ENCODE results near the gene ATL1.

The ATL1 gene

DNA sequence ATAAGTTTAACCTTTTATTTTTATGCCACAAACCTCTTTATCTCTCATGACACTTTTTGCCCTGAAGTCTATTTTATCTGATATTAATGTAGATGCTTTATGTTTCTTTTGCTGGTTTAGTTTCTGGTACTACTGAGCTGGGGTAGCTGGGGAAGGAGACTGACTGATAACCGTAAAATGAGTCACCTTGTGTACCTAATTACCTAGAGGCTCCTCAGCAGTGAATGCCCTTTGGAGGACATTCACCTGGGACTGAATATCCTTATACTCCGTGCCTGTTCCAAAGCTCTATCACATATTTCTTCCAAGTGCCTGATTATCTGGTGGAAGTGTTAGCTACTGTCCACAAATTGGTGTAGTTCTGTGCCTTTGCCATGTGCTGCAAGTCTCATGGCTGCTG is 13.9 kb downstream of the ATL1 start:
- no peak for DNase-seq (ENCODE audit: low spot score)
- no peak overlapping the region for H3K4me3 ChIP-seq (ENCODE audit: severe bottlenecking)
- H3K36me3 ChIP-seq (ENCODE audit: low read depth), result no peaks in the 10 kb centered on the region
- peak; percentile 67; the same call in 2 of the 3 replicates for ATAC-seq (ENCODE audit: low read depth)
- no peaks in the 10 kb centered on the region for H3K4me1 ChIP-seq (ENCODE audit: insufficient read depth, poor library complexity, severe bottlenecking)
- TF ChIP-seq, protein P1, sequence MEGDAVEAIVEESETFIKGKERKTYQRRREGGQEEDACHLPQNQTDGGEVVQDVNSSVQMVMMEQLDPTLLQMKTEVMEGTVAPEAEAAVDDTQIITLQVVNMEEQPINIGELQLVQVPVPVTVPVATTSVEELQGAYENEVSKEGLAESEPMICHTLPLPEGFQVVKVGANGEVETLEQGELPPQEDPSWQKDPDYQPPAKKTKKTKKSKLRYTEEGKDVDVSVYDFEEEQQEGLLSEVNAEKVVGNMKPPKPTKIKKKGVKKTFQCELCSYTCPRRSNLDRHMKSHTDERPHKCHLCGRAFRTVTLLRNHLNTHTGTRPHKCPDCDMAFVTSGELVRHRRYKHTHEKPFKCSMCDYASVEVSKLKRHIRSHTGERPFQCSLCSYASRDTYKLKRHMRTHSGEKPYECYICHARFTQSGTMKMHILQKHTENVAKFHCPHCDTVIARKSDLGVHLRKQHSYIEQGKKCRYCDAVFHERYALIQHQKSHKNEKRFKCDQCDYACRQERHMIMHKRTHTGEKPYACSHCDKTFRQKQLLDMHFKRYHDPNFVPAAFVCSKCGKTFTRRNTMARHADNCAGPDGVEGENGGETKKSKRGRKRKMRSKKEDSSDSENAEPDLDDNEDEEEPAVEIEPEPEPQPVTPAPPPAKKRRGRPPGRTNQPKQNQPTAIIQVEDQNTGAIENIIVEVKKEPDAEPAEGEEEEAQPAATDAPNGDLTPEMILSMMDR (IDR thresholded peaks at IDR 0.05; ENCODE audit: poor library complexity, severe bottlenecking), result no peak
- H3K27me3 ChIP-seq (ENCODE audit: insufficient read depth, poor library complexity, severe bottlenecking), result no peaks in the 10 kb centered on the region
- no peak overlapping the region for H3K27ac ChIP-seq (ENCODE audit: poor library complexity, severe bottlenecking)
- peaks cover 6% of the 10 kb centered on the region for H3K9me3 ChIP-seq (ENCODE audit: severe bottlenecking)

DNA sequence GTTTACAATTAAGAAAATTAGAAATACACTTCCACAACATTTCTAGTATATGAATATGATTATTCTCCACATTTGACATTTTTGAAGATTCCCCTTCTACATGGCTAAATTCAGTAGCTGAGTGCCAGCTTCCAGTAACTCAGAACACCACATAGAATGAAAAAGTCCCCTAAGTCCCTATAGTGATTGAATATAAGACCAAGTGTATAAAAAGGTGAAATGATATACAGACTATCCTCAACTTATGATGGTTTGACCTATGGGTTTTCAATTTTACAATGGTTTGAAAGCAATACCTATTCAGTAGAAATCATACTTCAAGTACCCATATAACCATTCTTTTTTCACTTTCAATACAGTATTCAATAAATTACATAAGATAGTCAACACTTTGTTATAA is 15.8 kb downstream of the ATL1 start:
- ATAC-seq (ENCODE audit: low read depth), result no peak

DNA sequence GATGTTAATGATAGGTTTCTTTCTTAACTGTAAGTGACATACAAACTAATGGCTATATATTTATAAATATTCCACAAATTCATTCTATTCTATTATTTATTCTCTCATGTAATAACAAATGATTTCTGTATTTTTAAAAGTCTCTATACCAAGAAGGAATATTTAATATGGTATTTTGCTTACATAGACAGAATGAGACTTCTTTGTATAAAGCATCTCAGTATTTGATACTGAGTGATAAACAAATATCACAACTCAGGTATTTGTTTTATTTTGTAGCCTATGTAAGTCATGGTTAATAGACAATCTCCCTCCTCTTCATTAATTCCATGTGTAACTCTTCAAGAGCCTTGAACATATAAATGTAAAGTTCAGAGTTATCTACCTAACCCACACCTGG is 18.0 kb downstream of the ATL1 start:
- Histone ChIP-seq H3K36me3 (ENCODE audit: low read depth) (no peaks in the 10 kb centered on the region), H3K27me3 (ENCODE audit: insufficient read depth, poor library complexity, severe bottlenecking) (no peaks in the 10 kb centered on the region), H3K27ac (ENCODE audit: poor library complexity, severe bottlenecking) (no peak overlapping the region), H3K4me3 (ENCODE audit: severe bottlenecking) (no peak overlapping the region), H3K9me3 (ENCODE audit: severe bottlenecking) (no peaks in the 10 kb centered on the region), H3K4me1 (ENCODE audit: insufficient read depth, poor library complexity, severe bottlenecking) (no peaks in the 10 kb centered on the region)
- ATAC-seq (ENCODE audit: low read depth) (no peak), DNase-seq (ENCODE audit: low spot score) (no peak)
- TF ChIP-seq, protein P1 (IDR thresholded peaks at IDR 0.05; ENCODE audit: poor library complexity, severe bottlenecking), result no peak

More for the DNA sequence above, 15.8 kb downstream of the ATL1 start:
- H3K27me3 ChIP-seq (ENCODE audit: insufficient read depth, poor library complexity, severe bottlenecking), result no peaks in the 10 kb centered on the region
- H3K9me3 ChIP-seq (ENCODE audit: severe bottlenecking), result no peaks in the 10 kb centered on the region
- H3K36me3 ChIP-seq (ENCODE audit: low read depth), result no peaks in the 10 kb centered on the region
- no peak overlapping the region for H3K27ac ChIP-seq (ENCODE audit: poor library complexity, severe bottlenecking)
- no peak for DNase-seq (ENCODE audit: low spot score)
- H3K4me3 ChIP-seq (ENCODE audit: severe bottlenecking), result no peak overlapping the region
- no peaks in the 10 kb centered on the region for H3K4me1 ChIP-seq (ENCODE audit: insufficient read depth, poor library complexity, severe bottlenecking)
- TF ChIP-seq, protein P1 (IDR thresholded peaks at IDR 0.05; ENCODE audit: poor library complexity, severe bottlenecking), result no peak

DNA sequence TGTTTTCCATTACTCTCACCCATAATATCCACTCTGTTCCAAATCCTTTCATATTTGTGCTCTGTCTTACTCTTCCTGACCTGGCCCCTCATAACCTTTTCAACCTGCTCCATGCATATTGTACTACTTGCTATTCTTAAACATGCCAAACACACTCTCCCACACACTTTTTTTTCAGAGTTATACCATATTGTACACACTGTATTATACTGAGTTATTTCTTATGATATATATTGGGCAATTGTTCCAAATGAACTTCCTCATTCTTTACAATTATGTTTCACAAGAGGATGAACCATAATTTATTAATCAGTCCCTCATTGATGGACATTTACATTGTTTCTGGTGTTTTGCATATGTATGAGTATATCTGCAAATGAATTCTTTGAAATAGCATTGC is 18.5 kb downstream of the ATL1 start:
- Histone ChIP-seq H3K4me3 (ENCODE audit: severe bottlenecking) (no peak overlapping the region), H3K27ac (ENCODE audit: poor library complexity, severe bottlenecking) (no peak overlapping the region), H3K27me3 (ENCODE audit: insufficient read depth, poor library complexity, severe bottlenecking) (no peaks in the 10 kb centered on the region), H3K9me3 (ENCODE audit: severe bottlenecking) (no peaks in the 10 kb centered on the region), H3K36me3 (ENCODE audit: low read depth) (no peaks in the 10 kb centered on the region), H3K4me1 (ENCODE audit: insufficient read depth, poor library complexity, severe bottlenecking) (no peaks in the 10 kb centered on the region)
- ATAC-seq (ENCODE audit: low read depth) (no peak), DNase-seq (ENCODE audit: low spot score) (no peak)
- TF ChIP-seq, protein P1 (IDR thresholded peaks at IDR 0.05; ENCODE audit: poor library complexity, severe bottlenecking), result no peak

DNA sequence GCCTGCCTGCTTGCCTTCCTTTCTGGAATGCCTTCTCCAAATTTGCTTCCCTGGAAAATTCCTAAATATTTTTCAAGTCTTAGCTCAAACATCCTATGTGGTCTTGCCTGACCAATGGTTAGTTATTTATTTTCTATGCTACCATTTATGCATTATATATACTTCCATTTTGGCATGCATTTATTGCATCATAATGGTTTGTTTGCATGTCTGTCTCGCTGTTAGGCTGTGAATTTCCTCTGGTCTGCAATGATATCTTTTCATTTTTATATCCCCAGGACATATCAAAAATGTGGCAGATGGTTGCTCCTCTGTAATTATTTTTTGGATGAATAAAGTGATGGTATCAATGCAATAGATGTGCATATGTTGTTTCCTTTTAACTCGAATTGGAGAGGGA is 30.5 kb downstream of the ATL1 start:
- no peaks in the 10 kb centered on the region for H3K27me3 ChIP-seq (ENCODE audit: insufficient read depth, poor library complexity, severe bottlenecking)
- TF ChIP-seq, protein P1 (IDR thresholded peaks at IDR 0.05; ENCODE audit: poor library complexity, severe bottlenecking), result no peak
- no peaks in the 10 kb centered on the region for H3K36me3 ChIP-seq (ENCODE audit: low read depth)
- H3K4me3 ChIP-seq (ENCODE audit: severe bottlenecking), result no peak overlapping the region
- DNase-seq (ENCODE audit: low spot score) (no peak), ATAC-seq (ENCODE audit: low read depth) (no peak)
- no peaks in the 10 kb centered on the region for H3K4me1 ChIP-seq (ENCODE audit: insufficient read depth, poor library complexity, severe bottlenecking)
- no peaks in the 10 kb centered on the region for H3K9me3 ChIP-seq (ENCODE audit: severe bottlenecking)
- no peak overlapping the region for H3K27ac ChIP-seq (ENCODE audit: poor library complexity, severe bottlenecking)
